Measurements from ENCODE around the gene AFAP1. TPM values are rescaled to one million over a fixed set of nuclear protein-coding genes. Genes with fewer than 3 reads are reported as not detected.

AFAP1 gene
- total RNA-seq, 1 experiment from 2014 or later = 23.6 TPM

GRCh38 chr4:7747566-7747965 is 192.1 kb downstream of the AFAP1 start:
- TF ChIP-seq PRDM15 (CRISPR knock-in tag; IDR thresholded peaks at IDR 0.05) (no peak), CREM (CRISPR knock-in tag; IDR thresholded peaks at IDR 0.05) (no peak), CREB1 (CRISPR knock-in tag; IDR thresholded peaks at IDR 0.05) (no peak), NFE2L1 (CRISPR knock-in tag; IDR thresholded peaks at IDR 0.05) (no peak), GRHL2 (CRISPR knock-in tag; IDR thresholded peaks at IDR 0.05; ENCODE audit: insufficient replicate concordance, severe bottlenecking) (no peak), ZNF396 (CRISPR knock-in tag; IDR thresholded peaks at IDR 0.05; ENCODE audit: borderline replicate concordance) (no peak), E2F4 (CRISPR knock-in tag; IDR thresholded peaks at IDR 0.05; ENCODE audit: borderline replicate concordance, low read depth) (no peak)
- Mint-ChIP-seq H3K9me3 (no peaks in the 10 kb centered on the region), H3K4me1 (no peaks in the 10 kb centered on the region), H3K4me3 (no peak overlapping the region), H3K27me3 (ENCODE audit: low read depth) (peaks cover 5% of the 10 kb centered on the region), H3K36me3 (no peaks in the 10 kb centered on the region), H3K27ac (no peak overlapping the region)
- POLR2A ChIA-PET = no interaction called here
- CTCF ChIA-PET = no interaction called here
- DNase-seq (ENCODE audit: low spot score) (no peak), ATAC-seq (no peak)

- Mint-ChIP-seq H3K27me3 (ENCODE audit: low read depth) (peaks cover 5% of the 10 kb centered on the region), H3K27ac (no peak overlapping the region), H3K4me3 (no peak overlapping the region), H3K9me3 (no peaks in the 10 kb centered on the region), H3K36me3 (no peaks in the 10 kb centered on the region), H3K4me1 (no peaks in the 10 kb centered on the region)
- ATAC-seq (no peak), DNase-seq (ENCODE audit: low spot score) (no peak)
- ChIA-PET POLR2A (no interaction called here), CTCF (interaction anchor here (1.4 kb wide), 1 partner anchor 27 kb away, joined by 3 read pairs; no protein-coding TSS in a partner anchor)
- TF ChIP-seq FOXJ3 (CRISPR knock-in tag; IDR thresholded peaks at IDR 0.05; ENCODE audit: borderline replicate concordance) (no peak), CBFB (CRISPR knock-in tag; IDR thresholded peaks at IDR 0.05; ENCODE audit: low read depth) (no peak), ZNF425 (CRISPR knock-in tag; conservative IDR thresholded peaks at IDR 0.05) (no peak), MXD4 (CRISPR knock-in tag; IDR thresholded peaks at IDR 0.05; ENCODE audit: borderline replicate concordance) (no peak), ZNF416 (CRISPR knock-in tag; IDR thresholded peaks at IDR 0.05) (no peak), AFF4 (CRISPR knock-in tag; IDR thresholded peaks at IDR 0.05; ENCODE audit: borderline replicate concordance) (no peak), ZNF232 (CRISPR knock-in tag; IDR thresholded peaks at IDR 0.05) (no peak), HMGXB4 (CRISPR knock-in tag; IDR thresholded peaks at IDR 0.05) (no peak), E2F4 (CRISPR knock-in tag; IDR thresholded peaks at IDR 0.05; ENCODE audit: borderline replicate concordance, low read depth) (no peak), ZNF512 (CRISPR knock-in tag; IDR thresholded peaks at IDR 0.05; ENCODE audit: borderline replicate concordance) (no peak), ZBTB43 (CRISPR knock-in tag; IDR thresholded peaks at IDR 0.05) (no peak)
These were observed 192.6 kb downstream of the AFAP1 start for GRCh38 chr4:7747062-7747385.
